Peyer's patch (tissue), 4 donors: Measurements from ENCODE around the gene NCAN. TPM values are rescaled to one million over a fixed set of nuclear protein-coding genes. Genes with fewer than 3 reads are reported as not detected.

Experiments
- DNase-seq, 3 donors: peaks; one replicate each; pipeline ENCODE4 v3.0.0-alpha.2; 2017 to 2019
- H3K27ac ChIP-seq, 4 donors: fragments of 200-600 bp; sonication (generic); one replicate each; pipeline ENCODE4 v1.5.1; 2016 to 2019
- H3K27me3 ChIP-seq, 2 donors: fragments of 200-600 bp; sonication (generic); one replicate each; pipeline ENCODE4 v1.5.1; 2019
- H3K36me3 ChIP-seq, 3 donors: fragments of 200-600 bp; sonication (generic); one replicate each; pipeline ENCODE4 v1.5.1; 2016 to 2019
- H3K4me1 ChIP-seq, 4 donors: fragments of 200-600 bp; sonication (generic); one replicate each; pipeline ENCODE4 v1.5.1; 2016 to 2019
- H3K4me3 ChIP-seq, 4 donors: fragments of 200-600 bp; sonication (generic); 1 replicate in 3 of 4; 2 replicates in 1 of 4; pipeline ENCODE4 v1.5.1; 2016 to 2019; ENCODE audit warnings: mild to moderate bottlenecking in 1 of 4
- H3K9me3 ChIP-seq, 4 donors: fragments of 200-600 bp; sonication (generic); one replicate each; pipeline ENCODE4 v1.5.1; 2016 to 2019; ENCODE audit warnings: mild to moderate bottlenecking in 1 of 4
- CTCF ChIP-seq, 6 experiments: fragments of 450-650 bp in 4 of 6; fragments of 200-600 bp in 2 of 6; sonication (generic) in 1 of 6; IDR thresholded peaks; one replicate each; pipeline ENCODE4 v1.5.1; 2017 to 2019; ENCODE audit warnings: antibody characterized with exemption in 6 of 6, mild to moderate bottlenecking in 3 of 6, moderate library complexity in 1 of 6
- POLR2A ChIP-seq, 2 donors: fragments of 450-650 bp; IDR thresholded peaks; one replicate each; pipeline ENCODE4 v1.5.1; 2017; ENCODE audit warnings: antibody characterized with exemption in 2 of 2, mild to moderate bottlenecking in 2 of 2, moderate library complexity in 2 of 2
- total RNA-seq, 4 donors: library from RNA; depleted of rRNA; stranded (reverse); fragments of >200 nt; gene quantifications; one replicate each; pipeline ENCODE4 v1.1.0, GENCODE V29; 2016

The NCAN gene
- total RNA-seq, 4 donors from 2014 or later: not detected

- peak within 1 kb of the TSS; percentile 61 to 76 (median 70) for H3K27ac ChIP-seq
- peaks cover 0 to 20% (median 0%) of the 10 kb centered on the region in 3 donors for H3K36me3 ChIP-seq
- peaks cover 0 to 12% (median 5%) of the 10 kb centered on the region in 4 donors for H3K4me1 ChIP-seq
- DNase-seq: peak; percentile 88 to 97 (median 95)
- peak within 1 kb of the TSS; percentile 55 to 82 (median 76) for H3K4me3 ChIP-seq
- TF ChIP-seq CTCF (IDR thresholded peaks at IDR 0.05) (peak in 2 of 6 experiments; percentile 8 to 11), POLR2A (IDR thresholded peaks at IDR 0.05) (no peak)
- no peaks in the 10 kb centered on the region for H3K9me3 ChIP-seq
- H3K27me3 ChIP-seq: no peaks in the 10 kb centered on the region
These were observed 8.5 kb upstream of the NCAN start, which contains the start of gene NR2C2AP for GRCh38 chr19:19203012-19203856. Gene NR2C2AP (minus strand): TSS chr19:19203414. CDS start chr19:19203060, 354 bp downstream.

- TF ChIP-seq POLR2A (IDR thresholded peaks at IDR 0.05) (no peak), CTCF (IDR thresholded peaks at IDR 0.05) (no peak)
These were observed 7.6 kb upstream of the NCAN start for GRCh38 chr19:19204181-19204580.

GRCh38 chr19:19205416-19206410 lies 6.0 kb upstream of the NCAN start:
- H3K4me3 ChIP-seq: no peak overlapping the region
- TF ChIP-seq CTCF (IDR thresholded peaks at IDR 0.05): no peak
- no peak for TF ChIP-seq POLR2A (IDR thresholded peaks at IDR 0.05)
- H3K27ac ChIP-seq: no peak overlapping the region
- no peaks in the 10 kb centered on the region for H3K27me3 ChIP-seq
- H3K36me3 ChIP-seq: peaks cover 0 to 4% (median 0%) of the 10 kb centered on the region in 3 donors
- no peaks in the 10 kb centered on the region for H3K9me3 ChIP-seq
- peaks cover 0 to 12% (median 5%) of the 10 kb centered on the region in 4 donors for H3K4me1 ChIP-seq
- no peak for DNase-seq

More at GRCh38 chr19:19204181-19204580, 7.6 kb upstream of the NCAN start:
- Histone ChIP-seq H3K36me3 (peaks cover 0 to 11% (median 0%) of the 10 kb centered on the region in 3 donors), H3K27me3 (no peaks in the 10 kb centered on the region), H3K9me3 (no peaks in the 10 kb centered on the region), H3K4me3 (no peak overlapping the region), H3K27ac (no peak overlapping the region), H3K4me1 (peaks cover 0 to 12% (median 5%) of the 10 kb centered on the region in 4 donors)
- DNase-seq: no peak

- H3K36me3 ChIP-seq: no peaks in the 10 kb centered on the region
- H3K27ac ChIP-seq: no peak overlapping the region
- TF ChIP-seq CTCF (IDR thresholded peaks at IDR 0.05) (no peak), POLR2A (IDR thresholded peaks at IDR 0.05) (no peak)
- H3K9me3 ChIP-seq: no peaks in the 10 kb centered on the region
- H3K4me3 ChIP-seq: no peak overlapping the region
- H3K4me1 ChIP-seq: peaks cover 0 to 10% (median 5%) of the 10 kb centered on the region in 4 donors
- H3K27me3 ChIP-seq: peaks cover 0 to 10% of the 10 kb centered on the region in 2 donors
- DNase-seq: no peak
These were observed 4.8 kb upstream of the NCAN start for GRCh38 chr19:19206938-19207337.
